DOHH2 (cell line): Measurements from ENCODE around the gene SMIM22.

Experiments used
- H3F3A ChIP-seq: fragments of 200-600 bp; sonication (generic), shearing (Covaris generic); 2 replicates; pipeline ENCODE4 v1.6.0; 2016; ENCODE audit warnings: antibody characterized with exemption, mild to moderate bottlenecking; ENCODE audit not compliant: control insufficient read depth, insufficient read depth
- H3K27ac ChIP-seq: fragments of 200-600 bp; sonication (generic); 2 replicates; pipeline ENCODE4 v1.5.1; 2014; ENCODE audit warnings: low read depth, mild to moderate bottlenecking, low read length, moderate library complexity
- H3K27me3 ChIP-seq: fragments of 200-600 bp; sonication (generic); 2 replicates; pipeline ENCODE4 v1.6.1; 2014; ENCODE audit warnings: mild to moderate bottlenecking, low read length, mixed read lengths; ENCODE audit not compliant: control insufficient read depth
- H3K36me3 ChIP-seq: fragments of 200-600 bp; sonication (generic); 2 replicates; pipeline ENCODE4 v1.6.1; 2014; ENCODE audit warnings: mild to moderate bottlenecking, low read length, moderate library complexity, mixed read lengths; ENCODE audit not compliant: control insufficient read depth
- H3K4me1 ChIP-seq: fragments of 200-600 bp; sonication (generic); 2 replicates; pipeline ENCODE4 v1.6.1; 2014; ENCODE audit warnings: mild to moderate bottlenecking, low read length, mixed read lengths; ENCODE audit not compliant: control insufficient read depth
- H3K4me2 ChIP-seq: fragments of 200-600 bp; sonication (generic); 2 replicates; pipeline ENCODE4 v1.6.0; 2014; ENCODE audit warnings: mild to moderate bottlenecking, low read length, moderate library complexity
- H3K4me3 ChIP-seq: fragments of 200-600 bp; sonication (generic); 2 replicates; pipeline ENCODE4 v1.5.1; 2014; ENCODE audit warnings: mild to moderate bottlenecking, low read length, mixed read lengths
- H3K79me2 ChIP-seq: fragments of 200-600 bp; sonication (generic); 2 replicates; pipeline ENCODE4 v1.6.1; 2014; ENCODE audit warnings: mild to moderate bottlenecking, low read length, mixed read lengths; ENCODE audit not compliant: control insufficient read depth
- H3K9me2 ChIP-seq: fragments of 200-600 bp; sonication (generic); replicated peaks from 2 replicates; pipeline ENCODE4 v1.6.1; 2014; ENCODE audit warnings: mild to moderate bottlenecking, low read length, mixed read lengths; ENCODE audit not compliant: control insufficient read depth
- H3K9me3 ChIP-seq: fragments of 200-600 bp; sonication (generic); 2 replicates; pipeline ENCODE4 v1.6.1; 2014; ENCODE audit warnings: antibody characterized with exemption, low read length, mixed read lengths; ENCODE audit not compliant: control insufficient read depth, insufficient read depth
- H4K20me1 ChIP-seq: fragments of 200-600 bp; sonication (generic); 2 replicates; pipeline ENCODE4 v1.6.0; 2014; ENCODE audit warnings: low read depth, mild to moderate bottlenecking, antibody characterized with exemption, low read length, moderate library complexity; ENCODE audit not compliant: control insufficient read depth, insufficient read depth
- EZH2phosphoT487 ChIP-seq: fragments of 200-600 bp; sonication (generic); IDR thresholded peaks from 2 replicates; pipeline ENCODE4 v1.6.1; 2017; ENCODE audit warnings: borderline replicate concordance, mild to moderate bottlenecking, antibody characterized with exemption, low read length, moderate library complexity, mixed read lengths
- TF ChIP-seq, protein P1 (sequence below): fragments of 200-600 bp; sonication (generic); IDR thresholded peaks from one replicate; pipeline ENCODE4 v1.5.1; 2014; ENCODE audit warnings: antibody characterized with exemption, mild to moderate bottlenecking, low read depth, low read length; ENCODE audit not compliant: poor library complexity, severe bottlenecking

The SMIM22 gene

GRCh38 chr16:4766875-4767628, 28.1 kb upstream of the SMIM22 start, which contains the start of gene ZNF500:
Gene ZNF500 (minus strand): TSS chr16:4767162. CDS start chr16:4765978, 1,184 bp downstream.
- peaks cover 28% of the 10 kb centered on the region for H3K4me1 ChIP-seq
- TF ChIP-seq EZH2phosphoT487 = no peak
- TF ChIP-seq, protein P1, sequence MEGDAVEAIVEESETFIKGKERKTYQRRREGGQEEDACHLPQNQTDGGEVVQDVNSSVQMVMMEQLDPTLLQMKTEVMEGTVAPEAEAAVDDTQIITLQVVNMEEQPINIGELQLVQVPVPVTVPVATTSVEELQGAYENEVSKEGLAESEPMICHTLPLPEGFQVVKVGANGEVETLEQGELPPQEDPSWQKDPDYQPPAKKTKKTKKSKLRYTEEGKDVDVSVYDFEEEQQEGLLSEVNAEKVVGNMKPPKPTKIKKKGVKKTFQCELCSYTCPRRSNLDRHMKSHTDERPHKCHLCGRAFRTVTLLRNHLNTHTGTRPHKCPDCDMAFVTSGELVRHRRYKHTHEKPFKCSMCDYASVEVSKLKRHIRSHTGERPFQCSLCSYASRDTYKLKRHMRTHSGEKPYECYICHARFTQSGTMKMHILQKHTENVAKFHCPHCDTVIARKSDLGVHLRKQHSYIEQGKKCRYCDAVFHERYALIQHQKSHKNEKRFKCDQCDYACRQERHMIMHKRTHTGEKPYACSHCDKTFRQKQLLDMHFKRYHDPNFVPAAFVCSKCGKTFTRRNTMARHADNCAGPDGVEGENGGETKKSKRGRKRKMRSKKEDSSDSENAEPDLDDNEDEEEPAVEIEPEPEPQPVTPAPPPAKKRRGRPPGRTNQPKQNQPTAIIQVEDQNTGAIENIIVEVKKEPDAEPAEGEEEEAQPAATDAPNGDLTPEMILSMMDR = no peak
- peak within 1 kb of the TSS; percentile 36 for H3K27ac ChIP-seq
- H3K4me2 ChIP-seq = peak within 1 kb of the TSS; percentile 88
- no peaks in the 10 kb centered on the region for H3K27me3 ChIP-seq
- no peaks in the 10 kb centered on the region for H3K9me3 ChIP-seq
- peaks cover 27% of the 10 kb centered on the region for H3K36me3 ChIP-seq
- peaks cover 15% of the 10 kb centered on the region for H3F3A ChIP-seq
- H4K20me1 ChIP-seq = no peaks in the 10 kb centered on the region
- H3K9me2 ChIP-seq = no peaks in the 10 kb centered on the region
- peak within 1 kb of the TSS; percentile 87 for H3K4me3 ChIP-seq
- peaks cover 22% of the 10 kb centered on the region for H3K79me2 ChIP-seq

- Histone ChIP-seq H3K4me2 (peak overlapping the region; percentile 88), H3K4me3 (peak overlapping the region; percentile 87), H3K79me2 (peaks cover 22% of the 10 kb centered on the region), H4K20me1 (no peaks in the 10 kb centered on the region), H3K4me1 (peaks cover 28% of the 10 kb centered on the region), H3K27me3 (no peaks in the 10 kb centered on the region), H3K27ac (peak overlapping the region; percentile 36), H3K9me2 (no peaks in the 10 kb centered on the region), H3K36me3 (peaks cover 21% of the 10 kb centered on the region), H3K9me3 (no peaks in the 10 kb centered on the region), H3F3A (peaks cover 15% of the 10 kb centered on the region)
- TF ChIP-seq, protein P1 = no peak
- TF ChIP-seq EZH2phosphoT487 = no peak
Measured at GRCh38 chr16:4767872-4768548, 27.2 kb upstream of the SMIM22 start.

- Histone ChIP-seq H3K27ac (peak overlapping the region; percentile 36), H3K9me2 (no peaks in the 10 kb centered on the region), H4K20me1 (no peaks in the 10 kb centered on the region), H3K4me1 (peaks cover 28% of the 10 kb centered on the region), H3K9me3 (no peaks in the 10 kb centered on the region), H3K4me3 (peak overlapping the region; percentile 87), H3K36me3 (peaks cover 16% of the 10 kb centered on the region), H3K27me3 (no peaks in the 10 kb centered on the region), H3K4me2 (peak overlapping the region; percentile 88), H3K79me2 (peaks cover 22% of the 10 kb centered on the region), H3F3A (peaks cover 15% of the 10 kb centered on the region)
- TF ChIP-seq EZH2phosphoT487 = no peak
- TF ChIP-seq, protein P1 = no peak
Measured at GRCh38 chr16:4768549-4769305, 26.4 kb upstream of the SMIM22 start.
